Chondrocyte (in vitro differentiated cells): ENCODE measurements around the gene OTUD4. TPM values are rescaled to one million over a fixed set of nuclear protein-coding genes. Genes with fewer than 3 reads are reported as not detected.
"Not testable (repeated sequence)": the region's sequence is repeated elsewhere in the genome, so short reads cannot be mapped to it uniquely, and the experiment has no call there.

ENCODE experiments used
- DNase-seq: peaks from one replicate; pipeline ENCODE4 v3.0.0; 2021; ENCODE audit warnings: mixed read lengths, low spot score
- H3K27ac Mint-ChIP-seq: one replicate; pipeline ENCODE4 v1.8.0; 2021; ENCODE audit warnings: mild to moderate bottlenecking, moderate library complexity, mixed read lengths; ENCODE audit not compliant: unreplicated experiment
- H3K27me3 Mint-ChIP-seq: 2 replicates; pipeline ENCODE4 v1.8.0; 2021; ENCODE audit warnings: low read depth, mixed read lengths
- H3K36me3 Mint-ChIP-seq: 2 replicates; pipeline ENCODE4 v1.8.0; 2021; ENCODE audit warnings: low read depth, mixed read lengths
- H3K4me1 Mint-ChIP-seq: 2 replicates; pipeline ENCODE4 v1.8.0; 2021; ENCODE audit warnings: low read depth, mild to moderate bottlenecking, mixed read lengths
- H3K4me3 Mint-ChIP-seq: one replicate; pipeline ENCODE4 v1.8.0; 2021; ENCODE audit warnings: mild to moderate bottlenecking, moderate library complexity, mixed read lengths; ENCODE audit not compliant: unreplicated experiment
- H3K9me3 Mint-ChIP-seq: 2 replicates; pipeline ENCODE4 v1.8.0; 2021; ENCODE audit warnings: low read depth, mixed read lengths
- total RNA-seq: library from RNA; stranded (reverse); gene quantifications from 3 replicates; pipeline ENCODE4 v1.2.1, GENCODE V29; 2021
- TF ChIP-seq, protein P1 (sequence below): fragments of 200-600 bp; sonication (generic); IDR thresholded peaks from 2 replicates; pipeline ENCODE4 v1.5.0; 2021; ENCODE audit warnings: antibody characterized with exemption, mild to moderate bottlenecking, moderate library complexity

OTUD4 gene
- total RNA-seq, 1 donor from 2014 or later: 27.7 TPM

DNA sequence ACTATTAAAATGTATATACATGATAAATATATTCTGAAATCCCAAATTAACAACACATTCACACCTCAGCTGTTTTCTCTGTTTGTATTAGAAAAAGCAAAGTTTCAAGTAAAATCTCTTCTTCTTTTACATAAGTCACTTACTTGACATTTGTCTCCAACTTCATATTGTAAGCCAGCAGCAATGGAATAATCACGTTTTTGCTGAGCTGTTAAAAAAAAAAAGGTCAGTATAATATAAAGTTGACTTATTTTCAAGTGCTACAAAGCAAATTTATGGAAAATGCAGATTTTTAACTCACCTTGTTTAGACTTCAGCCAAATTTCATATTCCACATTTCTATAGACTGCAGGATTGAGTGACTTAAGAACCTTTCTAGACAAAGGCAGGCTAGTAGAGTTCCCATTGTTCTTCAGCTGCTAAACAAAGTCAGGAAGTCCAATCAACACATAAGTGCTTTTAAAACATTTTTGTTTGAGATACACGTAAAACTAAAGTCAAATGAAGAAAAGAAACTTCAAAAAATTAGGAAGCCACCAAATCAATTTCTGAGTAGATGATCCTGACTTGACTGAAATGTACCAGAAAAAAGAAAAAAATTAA, 25.0 kb downstream of the OTUD4 start:
- H3K36me3 Mint-ChIP-seq: peaks cover 9% of the 10 kb centered on the region
- no peaks in the 10 kb centered on the region for H3K9me3 Mint-ChIP-seq
- H3K27ac Mint-ChIP-seq: no peak overlapping the region
- DNase-seq: no peak
- no peaks in the 10 kb centered on the region for H3K27me3 Mint-ChIP-seq
- TF ChIP-seq, protein P1, sequence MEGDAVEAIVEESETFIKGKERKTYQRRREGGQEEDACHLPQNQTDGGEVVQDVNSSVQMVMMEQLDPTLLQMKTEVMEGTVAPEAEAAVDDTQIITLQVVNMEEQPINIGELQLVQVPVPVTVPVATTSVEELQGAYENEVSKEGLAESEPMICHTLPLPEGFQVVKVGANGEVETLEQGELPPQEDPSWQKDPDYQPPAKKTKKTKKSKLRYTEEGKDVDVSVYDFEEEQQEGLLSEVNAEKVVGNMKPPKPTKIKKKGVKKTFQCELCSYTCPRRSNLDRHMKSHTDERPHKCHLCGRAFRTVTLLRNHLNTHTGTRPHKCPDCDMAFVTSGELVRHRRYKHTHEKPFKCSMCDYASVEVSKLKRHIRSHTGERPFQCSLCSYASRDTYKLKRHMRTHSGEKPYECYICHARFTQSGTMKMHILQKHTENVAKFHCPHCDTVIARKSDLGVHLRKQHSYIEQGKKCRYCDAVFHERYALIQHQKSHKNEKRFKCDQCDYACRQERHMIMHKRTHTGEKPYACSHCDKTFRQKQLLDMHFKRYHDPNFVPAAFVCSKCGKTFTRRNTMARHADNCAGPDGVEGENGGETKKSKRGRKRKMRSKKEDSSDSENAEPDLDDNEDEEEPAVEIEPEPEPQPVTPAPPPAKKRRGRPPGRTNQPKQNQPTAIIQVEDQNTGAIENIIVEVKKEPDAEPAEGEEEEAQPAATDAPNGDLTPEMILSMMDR: no peak
- H3K4me3 Mint-ChIP-seq: no peak overlapping the region
- H3K4me1 Mint-ChIP-seq: peaks cover 4% of the 10 kb centered on the region

DNA sequence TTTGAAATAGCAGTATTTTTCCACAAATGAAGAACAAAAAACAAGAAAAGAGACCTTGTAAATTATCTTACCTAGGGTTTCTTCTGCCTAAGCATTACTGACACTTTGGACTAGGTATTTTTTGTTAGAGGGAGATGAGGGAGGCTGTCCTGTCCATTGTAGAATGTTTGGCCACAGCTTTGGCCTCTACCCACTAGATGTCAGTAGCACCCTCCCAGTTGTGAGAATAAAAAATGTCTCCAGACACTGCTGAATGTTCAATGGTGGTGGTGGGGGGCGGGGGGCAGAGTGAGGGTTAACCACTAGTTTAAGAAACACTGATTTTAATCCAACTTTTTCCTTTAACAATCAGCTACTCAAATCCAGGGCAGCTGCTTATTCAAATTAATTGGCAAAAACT, 25.8 kb downstream of the OTUD4 start:
- peaks cover 4% of the 10 kb centered on the region for H3K4me1 Mint-ChIP-seq
- H3K9me3 Mint-ChIP-seq: no peaks in the 10 kb centered on the region
- H3K27ac Mint-ChIP-seq: no peak overlapping the region
- no peak overlapping the region for H3K4me3 Mint-ChIP-seq
- H3K27me3 Mint-ChIP-seq: no peaks in the 10 kb centered on the region
- TF ChIP-seq, protein P1: peak; percentile 77
- H3K36me3 Mint-ChIP-seq: peaks cover 17% of the 10 kb centered on the region
- DNase-seq: no peak

DNA sequence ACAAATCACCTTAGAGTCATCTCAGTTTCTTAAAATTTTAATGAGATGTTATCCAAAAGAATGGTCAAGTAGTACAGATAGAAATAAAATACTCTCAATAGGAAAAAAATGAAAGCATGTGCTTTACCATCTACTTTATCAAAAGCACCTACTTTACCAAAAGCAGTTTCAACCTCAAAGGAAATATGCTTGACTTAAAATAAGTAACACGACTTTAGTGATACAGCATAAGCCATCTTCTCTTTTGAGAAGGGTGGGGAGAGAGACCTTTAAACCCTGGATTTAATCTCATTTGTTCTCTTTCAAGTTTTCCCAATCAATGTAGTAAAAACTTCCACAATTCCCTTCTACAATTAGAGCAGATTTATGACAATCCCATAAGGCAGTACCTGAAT, 26.5 kb downstream of the OTUD4 start:
- no peak overlapping the region for H3K4me3 Mint-ChIP-seq

DNA sequence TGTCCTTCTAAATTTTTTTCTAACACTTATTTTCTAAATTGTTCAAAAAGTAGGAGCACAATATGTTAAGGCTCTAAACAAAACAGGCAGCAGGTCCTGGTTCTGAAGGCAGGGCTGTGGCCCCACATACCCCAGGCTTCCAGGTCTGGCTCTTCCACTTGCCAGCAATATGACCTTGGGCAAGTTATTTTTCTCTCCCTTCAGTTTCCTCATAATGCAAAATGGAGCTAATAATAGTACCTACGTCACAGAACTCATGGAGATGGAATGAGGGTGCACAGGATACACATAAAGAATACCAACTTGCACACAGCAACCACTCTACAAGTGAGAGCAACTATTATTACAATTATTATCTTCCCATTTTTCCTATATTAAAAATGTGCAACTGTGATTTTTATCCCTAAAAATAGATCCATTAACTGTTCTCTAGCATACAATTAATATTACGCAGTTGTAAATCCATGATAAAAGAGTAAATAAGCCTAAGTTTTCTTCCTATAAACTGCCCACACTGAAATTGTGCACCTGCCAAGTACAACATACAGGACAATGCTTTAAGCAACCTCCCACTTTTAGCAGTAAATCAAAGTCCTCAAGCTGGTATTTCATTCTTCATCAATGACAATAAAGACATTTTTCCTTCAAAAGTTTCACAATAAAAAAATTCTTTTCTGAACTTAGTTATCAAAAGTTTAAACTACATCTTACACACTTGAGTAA, 27.0 kb downstream of the OTUD4 start:
- Mint-ChIP-seq H3K36me3 (peaks cover 20% of the 10 kb centered on the region), H3K9me3 (no peaks in the 10 kb centered on the region), H3K27ac (no peak overlapping the region), H3K4me1 (peaks cover 4% of the 10 kb centered on the region), H3K4me3 (no peak overlapping the region), H3K27me3 (no peaks in the 10 kb centered on the region)
- TF ChIP-seq, protein P1: no peak
- no peak for DNase-seq

More for the DNA sequence above, 26.5 kb downstream of the OTUD4 start:
- TF ChIP-seq, protein P1: no peak
- no peak overlapping the region for H3K27ac Mint-ChIP-seq
- no peak for DNase-seq
- H3K9me3 Mint-ChIP-seq: no peaks in the 10 kb centered on the region
- H3K4me1 Mint-ChIP-seq: peaks cover 4% of the 10 kb centered on the region
- H3K27me3 Mint-ChIP-seq: no peaks in the 10 kb centered on the region
- H3K36me3 Mint-ChIP-seq: peaks cover 20% of the 10 kb centered on the region

DNA sequence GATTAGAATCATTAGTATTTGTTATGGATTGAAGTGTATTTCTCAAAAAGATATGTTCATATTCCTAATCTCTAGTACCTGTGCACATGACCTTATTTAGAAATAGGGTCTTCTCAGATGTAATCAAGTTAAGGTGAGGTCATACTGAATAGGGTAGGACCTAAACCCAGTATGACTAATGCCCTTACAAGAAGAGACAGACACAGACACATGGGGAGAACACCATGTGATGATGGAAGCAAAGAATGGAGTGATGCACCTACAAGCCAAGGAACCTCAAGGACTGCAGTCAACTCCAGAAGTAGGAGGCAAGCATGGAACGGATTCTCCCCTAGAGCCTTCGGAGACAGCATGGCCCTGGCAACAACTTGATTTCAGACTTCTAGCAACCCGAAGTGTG, 31.4 kb downstream of the OTUD4 start:
- Mint-ChIP-seq H3K4me3 (no peak overlapping the region), H3K9me3 (no peaks in the 10 kb centered on the region), H3K27me3 (no peaks in the 10 kb centered on the region), H3K4me1 (peaks cover 4% of the 10 kb centered on the region), H3K27ac (no peak overlapping the region), H3K36me3 (peaks cover 35% of the 10 kb centered on the region)
- TF ChIP-seq, protein P1: no peak
- DNase-seq: no peak

DNA sequence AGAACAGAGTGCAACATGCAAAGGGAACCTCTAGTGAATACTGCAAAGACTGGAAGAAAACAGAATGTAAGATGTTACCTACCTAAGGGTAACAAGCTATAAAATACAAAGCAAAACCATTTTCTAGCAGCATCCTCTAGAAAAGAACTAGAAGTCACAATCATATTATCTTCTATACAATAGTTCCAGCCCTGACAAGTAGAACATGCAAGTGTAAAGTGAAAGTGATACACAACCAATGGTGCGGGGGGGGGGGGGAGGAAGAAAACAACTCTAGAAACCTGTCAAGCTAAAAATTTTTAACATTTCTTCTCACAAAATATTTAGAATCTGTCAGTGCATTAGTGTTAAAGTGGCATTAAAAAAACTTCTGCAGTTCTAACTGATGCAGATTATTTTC, 44.2 kb downstream of the OTUD4 start:
- peaks cover 15% of the 10 kb centered on the region for H3K4me1 Mint-ChIP-seq
- not testable (repeated sequence) for H3K27ac Mint-ChIP-seq

More for the DNA sequence above, 44.2 kb downstream of the OTUD4 start:
- not testable (repeated sequence) for H3K9me3 Mint-ChIP-seq, H3K4me3 Mint-ChIP-seq, H3K27me3 Mint-ChIP-seq, DNase-seq
- H3K36me3 Mint-ChIP-seq: peaks cover 24% of the 10 kb centered on the region
